GM12874 (cell line): ENCODE data around the gene A3GALT2.

Experiments
- TF ChIP-seq, protein P1 (sequence below): IDR thresholded peaks from 2 replicates; pipeline ENCODE4 v1.5.1; 2011; ENCODE audit warnings: low read depth, mild to moderate bottlenecking, control low read depth, low read length, moderate library complexity; ENCODE audit not compliant: insufficient read depth

The A3GALT2 gene

DNA sequence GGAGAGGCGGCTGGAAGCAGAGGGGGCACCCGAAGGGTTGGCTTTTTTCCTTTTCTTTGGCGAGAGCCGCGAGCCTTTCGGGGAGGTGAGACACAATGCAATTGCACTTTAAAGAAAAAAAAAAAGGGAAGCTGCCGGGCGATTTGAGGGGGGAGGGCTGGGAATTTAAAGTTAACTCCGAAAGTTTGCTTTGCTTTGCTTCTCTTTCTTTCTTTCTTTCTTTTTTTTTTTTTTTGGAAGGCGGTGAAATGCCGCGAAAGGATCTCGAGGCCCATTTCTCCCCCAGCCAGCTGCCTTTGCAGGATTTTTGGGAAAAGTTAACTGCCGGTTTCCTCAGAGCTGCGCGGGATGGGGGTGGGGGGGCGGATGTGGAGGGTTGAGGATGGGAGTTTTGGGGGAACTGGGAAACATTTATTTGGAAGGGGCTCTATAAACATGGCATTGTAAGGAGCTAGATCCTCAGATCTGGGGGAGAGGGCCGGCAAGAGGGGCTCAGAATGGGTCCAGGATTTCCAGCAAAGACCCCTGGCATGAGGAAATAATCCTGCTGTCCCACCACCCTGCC is 63.6 kb downstream of the A3GALT2 start:
- TF ChIP-seq, protein P1, sequence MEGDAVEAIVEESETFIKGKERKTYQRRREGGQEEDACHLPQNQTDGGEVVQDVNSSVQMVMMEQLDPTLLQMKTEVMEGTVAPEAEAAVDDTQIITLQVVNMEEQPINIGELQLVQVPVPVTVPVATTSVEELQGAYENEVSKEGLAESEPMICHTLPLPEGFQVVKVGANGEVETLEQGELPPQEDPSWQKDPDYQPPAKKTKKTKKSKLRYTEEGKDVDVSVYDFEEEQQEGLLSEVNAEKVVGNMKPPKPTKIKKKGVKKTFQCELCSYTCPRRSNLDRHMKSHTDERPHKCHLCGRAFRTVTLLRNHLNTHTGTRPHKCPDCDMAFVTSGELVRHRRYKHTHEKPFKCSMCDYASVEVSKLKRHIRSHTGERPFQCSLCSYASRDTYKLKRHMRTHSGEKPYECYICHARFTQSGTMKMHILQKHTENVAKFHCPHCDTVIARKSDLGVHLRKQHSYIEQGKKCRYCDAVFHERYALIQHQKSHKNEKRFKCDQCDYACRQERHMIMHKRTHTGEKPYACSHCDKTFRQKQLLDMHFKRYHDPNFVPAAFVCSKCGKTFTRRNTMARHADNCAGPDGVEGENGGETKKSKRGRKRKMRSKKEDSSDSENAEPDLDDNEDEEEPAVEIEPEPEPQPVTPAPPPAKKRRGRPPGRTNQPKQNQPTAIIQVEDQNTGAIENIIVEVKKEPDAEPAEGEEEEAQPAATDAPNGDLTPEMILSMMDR, result no peak
